Measurements from ENCODE around the gene CPM.

- no peak for TF ChIP-seq CTCF (IDR thresholded peaks at IDR 0.05)
- TF ChIP-seq POLR2A (IDR thresholded peaks at IDR 0.05) = no peak
- TF ChIP-seq EP300 (IDR thresholded peaks at IDR 0.05) = no peak
Observed at GRCh38 chr12:68939505-68939904, 6.5 kb upstream of the CPM start.
